ENCODE measurements around the gene PHLDA2. TPM values are rescaled to one million over a fixed set of nuclear protein-coding genes. Genes with fewer than 3 reads are reported as not detected.

Gene PHLDA2
- total RNA-seq, 2 experiments from 2014 or later = 1.3 to 2.5 TPM

DNA sequence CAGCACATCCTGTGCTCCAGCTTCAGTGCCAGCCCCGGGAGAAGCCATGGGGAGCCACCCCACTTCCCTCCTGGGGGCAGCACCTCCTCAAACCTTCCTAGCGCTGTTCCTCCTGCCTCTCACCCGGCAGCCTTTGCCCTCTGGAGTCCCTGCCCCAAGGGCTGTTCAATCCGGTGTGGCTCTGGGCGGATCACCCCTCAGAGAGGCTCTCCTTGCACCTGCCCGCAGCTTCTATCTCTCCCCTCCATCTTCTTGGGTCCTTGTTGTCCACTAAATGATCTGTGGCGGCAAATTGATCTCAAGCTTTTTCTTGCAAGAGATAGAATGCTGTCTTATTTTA lies 25.6 kb downstream of the PHLDA2 start:
- Mint-ChIP-seq H3K9me3 (peaks cover 5% of the 10 kb centered on the region), H3K27me3 (no peaks in the 10 kb centered on the region), H3K36me3 (peaks cover 16% of the 10 kb centered on the region), H3K27ac (no peak overlapping the region), H3K4me1 (peaks cover 23% of the 10 kb centered on the region), H3K4me3 (peak overlapping the region; percentile 57)
- DNase-seq = no peak

DNA sequence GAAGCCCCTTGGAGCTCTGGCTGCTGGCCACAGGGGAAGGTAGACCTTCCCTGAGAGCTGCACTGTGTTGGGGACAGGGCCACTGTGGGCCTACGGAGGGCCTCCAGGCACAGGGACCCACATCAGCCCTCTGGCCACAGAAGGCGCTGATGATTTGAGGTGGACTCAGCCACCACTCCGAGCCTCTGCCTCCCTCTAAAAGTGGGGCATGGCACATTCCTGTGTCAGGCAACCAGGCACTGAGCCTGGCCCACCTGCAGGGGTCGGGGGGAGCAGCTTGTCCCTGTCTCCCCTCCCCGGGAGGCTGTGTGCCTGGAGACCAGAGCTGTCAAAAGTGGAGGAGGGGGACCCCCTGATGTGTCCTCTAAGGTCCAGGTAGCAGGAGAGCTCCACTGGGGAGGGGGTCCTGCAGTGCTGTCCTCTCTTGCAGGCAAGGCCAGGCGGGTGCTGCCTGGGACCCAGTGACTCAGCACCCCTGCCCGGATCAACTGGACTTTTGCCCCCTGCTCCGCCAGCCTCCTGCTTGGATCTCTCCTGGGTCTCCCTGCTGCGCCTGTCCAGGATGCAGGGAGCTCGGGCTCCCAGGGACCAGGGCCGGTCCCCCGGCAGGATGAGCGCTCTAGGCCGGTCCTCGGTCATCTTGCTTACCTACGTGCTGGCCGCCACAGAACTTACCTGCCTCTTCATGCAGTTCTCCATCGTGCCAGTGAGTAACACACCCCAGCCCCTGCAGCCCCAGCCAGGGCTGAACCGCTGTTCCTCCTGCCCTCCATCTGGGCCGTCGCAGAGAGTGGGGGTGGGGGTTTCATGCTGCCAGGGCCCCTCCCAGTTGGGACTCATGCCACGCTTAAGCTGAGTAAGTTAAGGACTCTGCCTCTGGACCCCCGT lies 26.2 kb downstream of the PHLDA2 start:
- H3K4me3 Mint-ChIP-seq = peak overlapping the region; percentile 64
- H3K9me3 Mint-ChIP-seq = peaks cover 5% of the 10 kb centered on the region
- DNase-seq = no peak
- peaks cover 29% of the 10 kb centered on the region for H3K4me1 Mint-ChIP-seq
- H3K27ac Mint-ChIP-seq = peak overlapping the region; percentile 13
- peaks cover 16% of the 10 kb centered on the region for H3K36me3 Mint-ChIP-seq
- no peaks in the 10 kb centered on the region for H3K27me3 Mint-ChIP-seq

DNA sequence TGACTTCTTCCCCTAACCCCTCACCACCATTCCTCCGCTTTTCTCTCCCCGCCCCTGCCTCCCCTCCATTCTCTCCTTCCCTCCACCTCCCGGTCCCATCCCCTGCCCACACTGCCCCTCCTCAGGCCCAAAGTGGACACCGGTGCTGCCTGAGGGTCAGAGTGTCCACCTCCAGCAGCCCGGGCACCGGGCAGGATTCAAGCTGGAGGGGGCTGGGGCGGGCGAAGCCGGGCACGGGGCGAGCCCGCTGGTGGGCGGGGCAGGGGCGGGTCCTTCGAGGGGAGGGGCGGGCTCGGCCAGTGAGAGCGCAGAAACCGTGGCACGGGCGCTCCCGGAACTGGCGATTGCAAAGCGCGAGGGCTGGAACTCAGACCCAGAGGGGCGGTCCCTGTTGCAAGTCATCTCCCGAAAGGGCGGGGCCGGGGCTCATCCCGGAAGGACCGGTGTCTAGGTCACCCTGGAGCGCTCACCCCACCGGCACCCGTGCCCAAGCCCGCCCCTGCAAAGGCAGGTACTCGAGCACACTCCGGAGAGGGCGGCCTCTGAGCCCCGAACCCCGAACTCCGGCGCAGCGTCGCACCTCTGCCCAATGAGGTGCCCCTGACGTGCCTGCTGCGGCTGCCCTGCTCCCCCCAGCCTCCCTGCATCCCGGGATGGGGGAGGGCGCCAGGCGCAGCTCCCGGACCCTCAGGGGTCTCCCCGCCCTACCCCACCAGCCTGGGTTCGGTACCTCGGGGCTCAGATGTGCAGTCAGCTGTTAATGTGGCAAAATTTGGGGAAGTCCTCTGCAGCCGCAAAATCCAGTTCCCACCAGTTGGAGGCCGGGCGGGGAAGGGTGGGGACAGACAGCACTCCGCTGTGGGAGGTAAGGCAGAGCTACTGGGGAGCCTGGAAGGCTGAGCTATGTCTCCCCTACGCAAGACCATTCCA lies 27.1 kb downstream of the PHLDA2 start:
- Mint-ChIP-seq H3K27me3 (no peaks in the 10 kb centered on the region), H3K36me3 (peaks cover 16% of the 10 kb centered on the region), H3K4me1 (peaks cover 32% of the 10 kb centered on the region), H3K27ac (peak overlapping the region; percentile 44), H3K4me3 (peak overlapping the region; percentile 64), H3K9me3 (peaks cover 5% of the 10 kb centered on the region)
- DNase-seq = peak; percentile 94

GRCh38 chr11:2901196-2901796 lies 27.9 kb downstream of the PHLDA2 start:
- no peak for DNase-seq
- peaks cover 5% of the 10 kb centered on the region for H3K9me3 Mint-ChIP-seq
- H3K4me1 Mint-ChIP-seq = peaks cover 32% of the 10 kb centered on the region
- H3K36me3 Mint-ChIP-seq = peaks cover 13% of the 10 kb centered on the region
- H3K27me3 Mint-ChIP-seq = no peaks in the 10 kb centered on the region
- peak overlapping the region; percentile 44 for H3K27ac Mint-ChIP-seq
- H3K4me3 Mint-ChIP-seq = peak overlapping the region; percentile 64

- Mint-ChIP-seq H3K4me3 (no peak overlapping the region), H3K4me1 (peaks cover 31% of the 10 kb centered on the region), H3K27ac (peak overlapping the region; percentile 88), H3K27me3 (no peaks in the 10 kb centered on the region), H3K9me3 (no peaks in the 10 kb centered on the region), H3K36me3 (no peaks in the 10 kb centered on the region)
- DNase-seq = no peak
Observed at GRCh38 chr11:2899080-2899783, 30.0 kb downstream of the PHLDA2 start.

- Mint-ChIP-seq H3K27ac (peak overlapping the region; percentile 88), H3K9me3 (no peaks in the 10 kb centered on the region), H3K27me3 (no peaks in the 10 kb centered on the region)
Observed at GRCh38 chr11:2898366-2899079, 30.7 kb downstream of the PHLDA2 start.

DNA sequence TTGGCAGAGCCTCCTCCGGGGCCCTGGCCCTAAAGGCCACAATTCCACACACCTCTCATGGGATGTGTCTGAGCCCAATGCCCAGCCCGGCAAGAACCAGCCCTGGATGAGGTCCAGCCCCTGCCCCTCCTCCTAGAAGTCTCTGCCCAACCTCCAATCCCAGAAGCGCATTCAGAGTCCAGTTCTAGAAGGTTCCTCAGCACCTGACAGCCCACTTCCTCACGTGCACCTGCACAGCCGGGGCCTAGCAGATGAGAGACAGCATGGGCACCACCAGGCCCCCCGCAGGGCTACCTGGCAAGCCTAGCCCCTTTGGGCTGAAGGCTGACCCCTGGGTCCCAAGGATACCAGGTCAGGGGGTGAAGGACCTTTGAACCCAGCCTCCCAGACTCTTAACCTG lies 32.2 kb downstream of the PHLDA2 start:
- no peak overlapping the region for H3K4me3 Mint-ChIP-seq
- no peaks in the 10 kb centered on the region for H3K36me3 Mint-ChIP-seq
- H3K27ac Mint-ChIP-seq = no peak overlapping the region
- no peaks in the 10 kb centered on the region for H3K9me3 Mint-ChIP-seq
- H3K4me1 Mint-ChIP-seq = peaks cover 38% of the 10 kb centered on the region
- no peaks in the 10 kb centered on the region for H3K27me3 Mint-ChIP-seq
- DNase-seq = no peak

More at GRCh38 chr11:2898366-2899079, 30.7 kb downstream of the PHLDA2 start:
- Mint-ChIP-seq H3K4me1 (peaks cover 31% of the 10 kb centered on the region), H3K36me3 (no peaks in the 10 kb centered on the region), H3K4me3 (peak overlapping the region; percentile 69)
- peak; percentile 66 for DNase-seq

DNA sequence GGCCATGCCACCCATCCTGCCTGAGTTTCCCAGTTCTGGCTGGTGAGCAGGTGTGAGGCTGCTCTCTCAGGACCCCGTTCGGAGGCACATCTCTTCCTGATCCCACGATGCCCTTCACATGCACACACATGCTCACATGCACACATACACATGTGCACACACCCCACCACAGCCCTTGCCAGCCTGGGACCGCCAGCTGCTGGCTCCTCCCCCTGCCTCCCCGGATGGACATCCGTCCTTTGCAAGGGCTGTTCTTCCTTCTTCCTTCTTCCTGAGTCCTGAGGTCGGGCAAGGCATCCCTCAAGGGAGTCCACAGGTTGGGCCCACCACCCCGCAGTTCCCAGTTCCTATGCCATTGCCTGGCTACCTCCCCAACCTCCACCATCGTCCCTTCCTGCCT lies 33.2 kb downstream of the PHLDA2 start:
- Mint-ChIP-seq H3K36me3 (no peaks in the 10 kb centered on the region), H3K27me3 (no peaks in the 10 kb centered on the region), H3K4me3 (no peak overlapping the region), H3K9me3 (no peaks in the 10 kb centered on the region), H3K27ac (no peak overlapping the region), H3K4me1 (peaks cover 43% of the 10 kb centered on the region)
- no peak for DNase-seq

DNA sequence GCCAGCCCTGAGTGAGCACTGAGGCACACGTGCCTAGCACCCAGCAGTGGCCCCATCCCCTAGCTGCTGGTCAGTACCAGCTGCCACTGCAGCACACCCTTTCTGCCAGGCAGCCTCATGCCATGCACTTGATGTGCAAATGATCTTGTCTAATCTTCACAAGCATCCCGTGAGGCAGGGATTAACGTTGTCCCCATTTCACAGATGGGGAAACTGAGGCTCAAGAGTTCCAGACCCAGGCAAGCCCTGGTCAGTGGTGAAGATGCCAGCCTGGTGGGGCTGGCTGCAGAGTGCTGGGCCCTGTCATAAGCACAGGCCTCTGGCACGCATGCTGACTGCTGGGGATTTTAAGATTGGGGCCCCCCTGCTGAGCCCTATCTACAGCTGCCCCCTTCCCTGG lies 35.3 kb downstream of the PHLDA2 start:
- H3K36me3 Mint-ChIP-seq = no peaks in the 10 kb centered on the region
- DNase-seq = no peak
- H3K4me1 Mint-ChIP-seq = peaks cover 32% of the 10 kb centered on the region
- no peaks in the 10 kb centered on the region for H3K27me3 Mint-ChIP-seq
- H3K9me3 Mint-ChIP-seq = no peaks in the 10 kb centered on the region
- no peak overlapping the region for H3K27ac Mint-ChIP-seq
- no peak overlapping the region for H3K4me3 Mint-ChIP-seq

DNA sequence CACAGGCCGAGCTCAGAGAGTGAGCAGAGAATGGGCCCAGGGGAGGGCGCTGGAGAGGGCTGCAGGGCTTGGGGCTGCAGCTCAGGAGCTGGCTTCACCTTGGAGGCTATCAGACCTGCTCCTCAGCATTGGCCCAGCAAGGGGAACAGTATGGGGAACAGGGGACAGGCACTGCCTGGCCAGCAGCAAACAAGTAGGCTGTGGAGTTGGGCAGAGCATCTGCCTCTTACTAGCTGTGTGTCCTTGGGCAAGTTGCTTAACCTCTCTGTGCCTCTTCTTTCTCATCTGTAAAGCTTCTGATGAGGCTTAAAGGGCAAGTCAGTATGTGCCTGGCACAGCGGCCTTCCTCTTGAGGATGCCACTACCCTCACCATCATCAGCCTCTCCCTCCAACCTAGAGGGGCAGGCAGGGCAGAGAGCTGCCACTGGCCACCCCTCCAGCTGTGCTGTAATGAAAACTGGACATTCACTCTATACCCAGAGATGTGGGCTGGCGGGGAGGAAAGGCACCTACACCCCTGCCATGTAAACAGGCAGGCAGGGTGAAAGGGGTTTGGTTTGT lies 36.2 kb downstream of the PHLDA2 start:
- Mint-ChIP-seq H3K9me3 (no peaks in the 10 kb centered on the region), H3K4me3 (peak overlapping the region; percentile 79), H3K36me3 (no peaks in the 10 kb centered on the region), H3K4me1 (peaks cover 26% of the 10 kb centered on the region), H3K27ac (peak overlapping the region; percentile 85), H3K27me3 (no peaks in the 10 kb centered on the region)
- DNase-seq = peak; percentile 61

GRCh38 chr11:2892215-2892966 lies 36.8 kb downstream of the PHLDA2 start:
- Mint-ChIP-seq H3K27me3 (no peaks in the 10 kb centered on the region), H3K4me1 (peaks cover 22% of the 10 kb centered on the region), H3K36me3 (no peaks in the 10 kb centered on the region), H3K27ac (peak overlapping the region; percentile 85), H3K4me3 (peak overlapping the region; percentile 79), H3K9me3 (no peaks in the 10 kb centered on the region)
- DNase-seq = peak; percentile 74

DNA sequence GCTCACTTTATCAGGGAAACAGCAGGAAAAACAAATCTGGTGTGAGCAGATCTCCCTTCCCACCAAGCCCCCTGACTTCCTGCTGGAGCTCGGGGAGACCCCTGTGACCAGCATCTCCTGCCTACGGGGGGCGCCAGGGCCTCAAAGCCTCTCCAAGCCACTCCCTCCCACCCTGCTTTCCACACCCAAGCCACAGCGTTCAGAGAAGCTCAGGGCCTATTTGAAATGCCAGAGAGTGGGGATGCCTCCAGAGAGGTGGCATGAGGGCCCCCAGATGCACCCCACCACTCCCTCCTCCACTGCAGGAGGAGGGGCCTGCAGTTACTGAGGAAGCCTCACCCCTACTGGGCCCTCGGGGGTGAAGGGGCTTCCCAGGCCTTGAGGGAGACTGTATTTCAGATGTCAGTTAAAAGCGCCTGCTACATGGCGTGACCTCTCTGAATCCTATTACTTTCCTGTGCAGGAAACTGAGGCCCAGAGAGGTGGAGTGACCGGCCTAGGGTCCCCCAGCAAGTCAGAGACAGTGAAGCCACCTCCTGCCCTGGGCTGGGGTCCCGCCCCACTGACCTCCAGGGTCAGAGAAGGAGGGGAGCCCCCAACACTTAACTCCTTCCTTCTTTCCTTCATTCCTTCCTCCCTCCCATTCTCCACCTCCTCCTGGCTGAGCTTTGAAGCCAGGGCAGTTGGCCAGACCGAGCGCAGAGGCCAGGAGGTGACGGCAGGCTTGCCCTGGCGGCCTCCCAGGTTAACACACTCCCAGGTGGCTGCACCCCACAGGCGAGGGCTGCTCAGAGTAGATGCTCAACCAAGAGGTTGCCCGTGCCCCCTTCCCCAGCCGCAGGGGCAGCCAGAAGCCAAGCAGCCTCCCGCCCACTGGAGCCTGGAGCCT lies 37.6 kb downstream of the PHLDA2 start:
- DNase-seq = no peak

More for the DNA sequence above, 37.6 kb downstream of the PHLDA2 start:
- H3K27me3 Mint-ChIP-seq = no peaks in the 10 kb centered on the region
- peak overlapping the region; percentile 85 for H3K27ac Mint-ChIP-seq
- H3K4me1 Mint-ChIP-seq = peaks cover 28% of the 10 kb centered on the region
- H3K36me3 Mint-ChIP-seq = no peaks in the 10 kb centered on the region
- no peaks in the 10 kb centered on the region for H3K9me3 Mint-ChIP-seq
- peak overlapping the region; percentile 79 for H3K4me3 Mint-ChIP-seq

Measured in activated naive CD8-positive, alpha-beta T cell treated with anti-CD3 and anti-CD28 coated beads for 36 hours (primary cell).